HuH-7.5 (cell line): Measurements from ENCODE around the gene GPX5.
"Not testable (repeated sequence)": the region's sequence is repeated elsewhere in the genome, so short reads cannot be mapped to it uniquely, and the experiment has no call there.

Source experiments
- DNase-seq: peaks from one replicate; pipeline ENCODE4 v3.0.0; 2011; ENCODE audit warnings: low spot score

The GPX5 gene

GRCh38 chr6:28525496-28526039 lies at the start of gene GPX5:
TSS of gene GPX5 (plus strand) at chr6:28525881. CDS start at chr6:28526014, 133 bp downstream.
- no peak for DNase-seq

- DNase-seq = no peak
These were observed 47.2 kb upstream of the GPX5 start for GRCh38 chr6:28478518-28478917.

GRCh38 chr6:28480253-28480932 lies 45.3 kb upstream of the GPX5 start:
- no peak for DNase-seq

DNA sequence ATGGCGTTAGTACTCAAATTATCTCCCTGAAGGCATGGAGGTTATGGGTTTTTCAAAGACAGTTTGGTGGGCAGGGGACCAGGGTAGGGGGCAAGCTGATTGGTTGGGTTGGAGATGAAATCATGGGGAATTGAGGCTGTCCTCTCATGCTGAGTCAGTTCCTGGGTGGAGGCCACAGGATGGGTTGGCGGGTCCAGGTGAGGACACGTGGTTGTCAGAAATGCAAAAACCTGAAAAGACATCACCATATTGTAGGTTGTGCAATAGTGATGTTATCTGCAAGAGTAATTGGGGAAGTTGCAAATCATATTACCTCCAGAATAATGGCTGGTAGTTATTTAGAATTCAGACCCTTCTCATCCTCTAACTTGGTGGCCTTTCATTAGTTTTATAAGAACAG lies 40.2 kb upstream of the GPX5 start:
- no peak for DNase-seq

DNA sequence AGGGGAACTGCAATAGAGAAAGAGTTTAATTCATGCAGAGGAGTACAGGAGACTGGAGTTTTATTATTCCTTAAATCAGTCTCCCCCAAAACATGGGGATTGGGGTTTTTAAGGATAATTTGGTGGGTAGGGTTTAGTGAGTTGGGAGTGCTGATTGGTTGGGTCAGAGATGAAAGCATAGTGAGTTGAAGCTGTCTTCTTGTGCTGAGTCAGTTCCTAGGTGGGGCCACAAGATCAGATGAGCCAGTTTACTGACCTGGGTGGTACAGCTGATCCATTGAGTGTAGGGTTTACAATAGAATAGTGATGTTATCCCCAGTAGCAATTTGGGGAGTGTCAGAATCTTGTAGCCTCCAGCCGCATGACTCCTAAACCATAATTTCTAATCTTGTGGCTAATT lies 39.1 kb upstream of the GPX5 start:
- no peak for DNase-seq

GRCh38 chr6:28486988-28487742 lies 38.5 kb upstream of the GPX5 start:
- no peak for DNase-seq

- no peak for DNase-seq
These were observed 36.7 kb upstream of the GPX5 start for GRCh38 chr6:28488916-28489365.

GRCh38 chr6:28489366-28490204 lies 36.1 kb upstream of the GPX5 start:
- peak; percentile 31 for DNase-seq

DNA sequence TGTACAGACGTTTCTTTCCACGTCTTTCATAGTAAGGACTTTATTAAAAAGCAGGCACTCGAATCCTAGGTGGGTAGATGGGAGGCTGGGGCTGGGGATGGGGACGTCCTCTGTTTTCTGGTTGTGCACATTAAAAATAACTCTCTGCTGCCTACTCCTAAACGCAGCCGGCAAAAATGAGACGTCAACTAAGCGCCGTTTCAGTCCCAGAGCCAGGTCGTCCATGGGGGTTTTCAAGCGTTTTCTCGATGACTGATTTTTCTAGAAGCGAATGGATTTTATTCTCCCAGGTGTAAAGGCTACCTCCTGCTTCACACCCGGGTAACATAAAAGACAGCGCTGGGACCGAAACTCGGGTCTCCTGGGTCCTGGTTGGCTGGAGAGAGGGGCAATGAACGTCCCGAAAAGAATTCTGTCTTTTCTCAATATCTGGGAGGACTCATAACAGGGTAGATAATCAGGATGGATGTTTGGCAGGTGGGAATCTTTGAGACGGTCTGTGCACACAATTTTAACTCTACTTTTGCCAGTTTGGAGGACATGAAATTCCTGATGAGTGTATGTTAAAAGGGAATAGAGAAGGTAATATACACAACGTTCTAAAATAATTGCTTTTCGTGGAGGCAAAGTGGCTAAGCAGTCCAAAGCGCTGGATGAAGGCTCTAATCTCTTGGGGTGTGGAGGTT lies 35.3 kb upstream of the GPX5 start:
- no peak for DNase-seq

GRCh38 chr6:28491984-28492317 lies 33.7 kb upstream of the GPX5 start:
- no peak for DNase-seq

- DNase-seq = no peak
These were observed 29.4 kb upstream of the GPX5 start for GRCh38 chr6:28496099-28496779.

DNA sequence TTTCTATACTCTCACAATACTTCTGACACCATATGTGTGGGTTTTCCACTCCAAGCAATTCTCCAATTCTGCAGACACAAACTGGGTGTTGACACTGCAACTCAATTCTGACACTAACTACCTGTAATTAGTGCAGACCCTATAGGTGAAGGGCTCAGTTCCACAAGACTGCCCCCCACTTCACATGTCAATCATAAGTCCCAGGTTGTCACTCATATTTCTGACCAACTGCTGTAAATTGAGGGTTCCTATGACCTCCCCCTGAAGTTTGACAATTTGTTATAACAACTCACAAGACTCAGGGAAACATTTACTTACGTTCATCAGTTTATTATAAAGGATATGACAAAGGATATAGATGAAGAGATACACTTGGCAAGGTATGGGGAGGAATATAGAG lies 28.4 kb upstream of the GPX5 start:
- no peak for DNase-seq

DNA sequence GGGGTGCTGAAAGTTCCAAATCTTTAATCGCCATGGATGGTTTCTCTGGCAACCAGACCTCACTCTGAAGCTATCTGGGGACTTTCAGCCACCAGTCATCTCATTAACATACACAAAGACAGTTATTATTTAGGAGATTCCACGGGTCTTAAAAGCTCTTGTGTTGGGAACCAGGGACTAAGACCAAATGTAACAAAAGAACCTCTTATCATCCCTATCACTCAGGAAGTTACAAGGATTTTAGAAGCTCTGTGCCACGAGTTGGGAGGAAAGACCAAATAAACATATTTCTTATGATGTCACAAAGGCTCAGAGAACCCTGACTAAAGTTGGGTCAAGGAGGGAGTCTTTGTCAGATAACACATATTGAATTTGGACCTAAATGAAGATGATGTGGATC lies 27.8 kb upstream of the GPX5 start:
- DNase-seq = no peak

DNA sequence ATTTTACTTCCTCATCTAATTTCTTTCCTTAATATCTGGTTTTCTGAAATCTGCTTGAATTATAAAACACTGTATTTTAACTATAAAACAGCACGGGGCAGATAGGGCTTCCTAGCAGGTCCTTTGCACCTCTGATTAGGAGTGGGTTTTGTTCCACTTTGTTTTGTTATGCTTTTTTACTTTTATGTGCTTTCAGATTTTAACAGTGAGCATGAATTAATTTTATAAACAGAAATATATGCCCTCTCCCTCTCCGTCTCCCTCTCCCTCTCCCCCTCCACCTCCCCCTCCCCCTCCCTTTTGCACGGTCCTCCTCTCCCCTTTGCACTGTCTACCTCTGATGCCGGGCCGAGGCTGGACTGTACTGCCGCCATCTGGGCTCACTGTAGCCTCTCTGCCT lies 24.4 kb upstream of the GPX5 start:
- no peak for DNase-seq

- not testable (repeated sequence) for DNase-seq
These were observed 23.5 kb upstream of the GPX5 start for GRCh38 chr6:28502136-28502535.

DNA sequence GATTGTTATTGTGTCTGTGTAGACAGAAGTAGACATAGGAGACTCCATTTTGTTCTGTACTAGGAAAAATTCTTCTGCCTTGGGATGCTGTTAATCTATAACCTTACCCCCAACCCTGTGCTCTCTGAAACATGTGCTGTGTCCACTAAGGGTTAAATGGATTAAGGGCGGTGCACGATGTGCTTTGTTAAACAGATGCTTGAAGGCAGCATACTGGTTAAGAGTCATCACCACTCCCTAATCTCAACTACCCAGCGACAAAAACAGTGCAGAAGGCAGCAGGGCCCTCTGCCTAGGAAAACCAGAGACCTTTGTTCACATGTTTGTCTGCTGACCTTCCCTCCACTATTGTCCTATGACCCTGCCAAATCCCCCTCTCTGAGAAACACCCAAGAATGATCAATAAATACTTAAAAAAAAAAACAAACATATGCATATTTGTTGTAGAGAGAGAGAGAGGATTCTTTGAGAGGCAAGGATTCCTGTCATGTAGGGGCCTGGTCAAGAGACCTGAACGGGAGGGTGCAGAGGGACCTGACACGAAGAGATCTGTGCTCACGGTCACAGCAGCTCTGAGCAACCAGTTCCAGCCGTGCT lies 22.9 kb upstream of the GPX5 start:
- DNase-seq = not testable (repeated sequence)

DNA sequence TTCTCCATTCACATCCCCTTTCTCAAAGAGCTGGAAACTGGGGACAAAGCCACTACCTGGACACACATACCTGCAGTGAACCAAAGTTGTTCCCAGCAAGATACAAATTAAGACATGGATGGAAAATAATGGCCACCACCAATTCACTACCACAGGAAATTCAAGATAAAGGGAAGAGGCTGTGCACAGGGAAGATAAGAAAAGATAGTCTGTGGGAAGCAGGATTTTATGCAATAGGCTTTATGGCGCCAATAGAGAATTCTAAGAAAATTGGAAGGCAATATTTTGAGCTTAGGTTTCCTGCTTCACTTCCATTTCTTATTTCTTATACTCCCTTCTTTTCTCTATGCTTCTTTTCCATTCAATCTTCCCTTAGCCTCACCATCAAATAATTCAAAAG lies 19.9 kb upstream of the GPX5 start:
- no peak for DNase-seq

DNA sequence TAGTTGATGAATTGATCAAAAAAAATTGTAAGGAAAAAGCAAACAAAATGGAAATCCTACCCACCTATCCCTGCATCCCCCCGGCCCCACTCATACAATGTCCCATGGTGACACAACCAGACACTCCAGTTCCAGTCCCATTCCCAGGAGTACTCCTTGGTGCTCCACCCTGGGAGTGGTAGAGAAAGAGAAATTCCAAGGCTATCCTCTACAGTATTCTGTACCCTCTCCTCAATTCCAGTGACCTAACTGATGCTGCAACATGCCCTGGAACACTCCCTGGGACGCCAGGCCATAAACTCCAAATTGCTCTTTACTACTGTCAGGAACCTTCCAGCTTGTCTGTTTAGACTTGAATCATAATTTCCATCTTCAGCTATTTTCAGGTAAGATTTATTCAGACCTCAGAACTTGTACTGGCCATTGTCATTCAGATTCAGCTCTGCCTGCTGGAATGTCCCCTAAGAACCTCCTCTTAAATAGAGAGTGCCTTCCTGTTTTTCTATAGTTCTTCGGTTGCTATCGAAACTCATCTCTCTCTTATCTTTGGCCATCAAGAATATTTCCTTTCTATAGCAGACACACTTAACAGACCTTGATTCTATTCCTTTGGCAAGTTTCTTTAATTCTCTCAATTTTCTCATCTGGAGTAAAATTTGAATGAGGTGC lies 18.7 kb upstream of the GPX5 start:
- DNase-seq = no peak

- no peak for DNase-seq
These were observed 13.9 kb upstream of the GPX5 start for GRCh38 chr6:28511628-28512300.

- DNase-seq = not testable (repeated sequence)
These were observed 13.3 kb upstream of the GPX5 start for GRCh38 chr6:28512387-28512786.
